Adipocyte (in vitro differentiated cells): Measurements from ENCODE around the gene CAMSAP3.
A peak's percentile ranks its signal among the peaks of the same experiment; 100 is the strongest.
"Not testable (repeated sequence)": the region's sequence is repeated elsewhere in the genome, so short reads cannot be mapped to it uniquely, and the experiment has no call there.

Experiments
- DNase-seq: peaks from one replicate; pipeline ENCODE4 v3.0.0-alpha.2; 2015; ENCODE audit warnings: low read depth
- H3K27me3 ChIP-seq: replicated peaks from 2 replicates; pipeline ENCODE4 v1.7.0; 2013; ENCODE audit warnings: mild to moderate bottlenecking, low read length, moderate library complexity; ENCODE audit not compliant: control insufficient read depth, insufficient read depth
- H3K36me3 ChIP-seq: 2 replicates; pipeline ENCODE4 v1.7.0; 2013; ENCODE audit warnings: low read length, mild to moderate bottlenecking, moderate library complexity; ENCODE audit not compliant: control insufficient read depth, insufficient read depth, severe bottlenecking
- H3K4me1 ChIP-seq: 2 replicates; pipeline ENCODE4 v1.7.0; 2013; ENCODE audit warnings: mild to moderate bottlenecking, low read length, moderate library complexity; ENCODE audit not compliant: control insufficient read depth, insufficient read depth
- H3K4me3 ChIP-seq: 2 replicates; pipeline ENCODE4 v1.7.0; 2013; ENCODE audit warnings: mild to moderate bottlenecking, low read length, moderate library complexity
- H3K9ac ChIP-seq: 2 replicates; pipeline ENCODE4 v1.7.0; 2013; ENCODE audit warnings: mild to moderate bottlenecking, low read length, moderate library complexity
- H3K9me3 ChIP-seq: 2 replicates; pipeline ENCODE4 v1.7.0; 2013; ENCODE audit warnings: mild to moderate bottlenecking, low read length, moderate library complexity; ENCODE audit not compliant: control insufficient read depth

The CAMSAP3 gene

GRCh38 chr19:7558667-7559066 lies 37.0 kb upstream of the CAMSAP3 start:
- H3K4me3 ChIP-seq: no peak overlapping the region
- no peaks in the 10 kb centered on the region for H3K9me3 ChIP-seq
- H3K4me1 ChIP-seq: no peaks in the 10 kb centered on the region
- no peaks in the 10 kb centered on the region for H3K27me3 ChIP-seq
- H3K9ac ChIP-seq: no peak overlapping the region
- no peak for DNase-seq
- H3K36me3 ChIP-seq: peaks cover 36% of the 10 kb centered on the region

- Histone ChIP-seq H3K9ac (no peak overlapping the region), H3K4me3 (no peak overlapping the region), H3K36me3 (peaks cover 36% of the 10 kb centered on the region), H3K4me1 (no peaks in the 10 kb centered on the region), H3K27me3 (no peaks in the 10 kb centered on the region), H3K9me3 (no peaks in the 10 kb centered on the region)
- DNase-seq: no peak
These were observed 36.6 kb upstream of the CAMSAP3 start for GRCh38 chr19:7559102-7559501.

GRCh38 chr19:7560255-7560654 lies 35.4 kb upstream of the CAMSAP3 start:
- no peak overlapping the region for H3K9ac ChIP-seq
- H3K4me3 ChIP-seq: no peak overlapping the region
- H3K36me3 ChIP-seq: peaks cover 30% of the 10 kb centered on the region
- H3K27me3 ChIP-seq: no peaks in the 10 kb centered on the region
- H3K9me3 ChIP-seq: no peaks in the 10 kb centered on the region
- DNase-seq: no peak
- H3K4me1 ChIP-seq: no peaks in the 10 kb centered on the region

- Histone ChIP-seq H3K4me1 (no peaks in the 10 kb centered on the region), H3K9me3 (no peaks in the 10 kb centered on the region), H3K27me3 (no peaks in the 10 kb centered on the region), H3K9ac (no peak overlapping the region), H3K4me3 (no peak overlapping the region), H3K36me3 (peaks cover 28% of the 10 kb centered on the region)
- DNase-seq: no peak
These were observed 34.3 kb upstream of the CAMSAP3 start for GRCh38 chr19:7561325-7561724.

- no peak overlapping the region for H3K9ac ChIP-seq
- peaks cover 13% of the 10 kb centered on the region for H3K36me3 ChIP-seq
- no peaks in the 10 kb centered on the region for H3K9me3 ChIP-seq
- H3K4me1 ChIP-seq: no peaks in the 10 kb centered on the region
- no peaks in the 10 kb centered on the region for H3K27me3 ChIP-seq
- peak; percentile 11 for DNase-seq
- H3K4me3 ChIP-seq: no peak overlapping the region
These were observed 32.8 kb upstream of the CAMSAP3 start for GRCh38 chr19:7562646-7563393.

- Histone ChIP-seq H3K36me3 (no peaks in the 10 kb centered on the region), H3K9me3 (no peaks in the 10 kb centered on the region), H3K4me1 (no peaks in the 10 kb centered on the region), H3K9ac (no peak overlapping the region), H3K4me3 (no peak overlapping the region), H3K27me3 (no peaks in the 10 kb centered on the region)
- no peak for DNase-seq
These were observed 30.8 kb upstream of the CAMSAP3 start for GRCh38 chr19:7564866-7565265.

GRCh38 chr19:7565332-7565731 lies 30.3 kb upstream of the CAMSAP3 start:
- H3K4me1 ChIP-seq: no peaks in the 10 kb centered on the region
- no peaks in the 10 kb centered on the region for H3K27me3 ChIP-seq
- no peak for DNase-seq
- no peaks in the 10 kb centered on the region for H3K9me3 ChIP-seq
- H3K9ac ChIP-seq: no peak overlapping the region
- no peak overlapping the region for H3K4me3 ChIP-seq
- no peaks in the 10 kb centered on the region for H3K36me3 ChIP-seq

- H3K36me3 ChIP-seq: no peaks in the 10 kb centered on the region
- DNase-seq: no peak
- no peak overlapping the region for H3K4me3 ChIP-seq
- H3K4me1 ChIP-seq: no peaks in the 10 kb centered on the region
- no peaks in the 10 kb centered on the region for H3K27me3 ChIP-seq
- no peaks in the 10 kb centered on the region for H3K9me3 ChIP-seq
- no peak overlapping the region for H3K9ac ChIP-seq
These were observed 24.9 kb upstream of the CAMSAP3 start for GRCh38 chr19:7570761-7571160.

GRCh38 chr19:7575434-7576040 lies 20.1 kb upstream of the CAMSAP3 start:
- Histone ChIP-seq H3K9me3 (no peaks in the 10 kb centered on the region), H3K27me3 (peaks cover 10% of the 10 kb centered on the region), H3K4me1 (no peaks in the 10 kb centered on the region), H3K36me3 (no peaks in the 10 kb centered on the region), H3K9ac (no peak overlapping the region), H3K4me3 (no peak overlapping the region)
- DNase-seq: no peak

GRCh38 chr19:7577422-7577821 lies 18.2 kb upstream of the CAMSAP3 start:
- H3K9ac ChIP-seq, H3K9me3 ChIP-seq, H3K36me3 ChIP-seq, H3K4me3 ChIP-seq, H3K4me1 ChIP-seq, DNase-seq: not testable (repeated sequence)
- peaks cover 13% of the 10 kb centered on the region for H3K27me3 ChIP-seq

GRCh38 chr19:7578127-7578526 lies 17.5 kb upstream of the CAMSAP3 start:
- H3K27me3 ChIP-seq: peaks cover 15% of the 10 kb centered on the region
- H3K36me3 ChIP-seq: no peaks in the 10 kb centered on the region
- H3K4me3 ChIP-seq: no peak overlapping the region
- no peak overlapping the region for H3K9ac ChIP-seq
- H3K4me1 ChIP-seq: no peaks in the 10 kb centered on the region
- DNase-seq: no peak
- no peaks in the 10 kb centered on the region for H3K9me3 ChIP-seq

- Histone ChIP-seq H3K4me1 (no peaks in the 10 kb centered on the region), H3K9ac (no peak overlapping the region), H3K4me3 (no peak overlapping the region), H3K9me3 (no peaks in the 10 kb centered on the region), H3K27me3 (peaks cover 18% of the 10 kb centered on the region), H3K36me3 (no peaks in the 10 kb centered on the region)
- DNase-seq: no peak
These were observed 16.5 kb upstream of the CAMSAP3 start for GRCh38 chr19:7579182-7579581.
